GM18909 (cell line): ENCODE measurements around the gene IGFBP4.
"Not testable (repeated sequence)": the region's sequence is repeated elsewhere in the genome, so short reads cannot be mapped to it uniquely, and the experiment has no call there.

Experiments used
- ATAC-seq: cut with Tn5 transposase; IDR thresholded peaks from one replicate; pipeline ENCODE4 v1.9.1; 2021; ENCODE audit warnings: mild to moderate bottlenecking; ENCODE audit not compliant: unreplicated experiment, poor library complexity

IGFBP4 gene

DNA sequence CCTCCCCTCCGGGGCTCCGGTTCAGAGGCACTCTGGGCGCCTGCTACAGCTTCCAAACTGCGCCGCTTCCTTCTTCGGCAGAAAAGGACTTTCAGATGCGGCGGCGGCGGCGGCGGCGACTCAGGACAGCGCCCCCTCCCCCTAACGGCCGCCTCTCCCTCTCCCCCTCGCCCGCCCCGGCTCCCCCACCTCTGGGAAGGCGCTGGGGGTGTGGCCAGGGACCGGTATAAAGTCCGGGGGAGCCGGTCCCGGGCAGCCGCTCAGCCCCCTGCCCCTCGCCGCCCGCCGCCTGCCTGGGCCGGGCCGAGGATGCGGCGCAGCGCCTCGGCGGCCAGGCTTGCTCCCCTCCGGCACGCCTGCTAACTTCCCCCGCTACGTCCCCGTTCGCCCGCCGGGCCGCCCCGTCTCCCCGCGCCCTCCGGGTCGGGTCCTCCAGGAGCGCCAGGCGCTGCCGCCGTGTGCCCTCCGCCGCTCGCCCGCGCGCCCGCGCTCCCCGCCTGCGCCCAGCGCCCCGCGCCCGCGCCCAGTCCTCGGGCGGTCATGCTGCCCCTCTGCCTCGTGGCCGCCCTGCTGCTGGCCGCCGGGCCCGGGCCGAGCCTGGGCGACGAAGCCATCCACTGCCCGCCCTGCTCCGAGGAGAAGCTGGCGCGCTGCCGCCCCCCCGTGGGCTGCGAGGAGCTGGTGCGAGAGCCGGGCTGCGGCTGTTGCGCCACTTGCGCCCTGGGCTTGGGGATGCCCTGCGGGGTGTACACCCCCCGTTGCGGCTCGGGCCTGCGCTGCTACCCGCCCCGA is at the start of gene IGFBP4:
TSS of gene IGFBP4 (plus strand) at position 255 of the 792 bp plus-strand sequence. CDS start at position 541, 286 bp downstream.
- ATAC-seq = no peak

DNA sequence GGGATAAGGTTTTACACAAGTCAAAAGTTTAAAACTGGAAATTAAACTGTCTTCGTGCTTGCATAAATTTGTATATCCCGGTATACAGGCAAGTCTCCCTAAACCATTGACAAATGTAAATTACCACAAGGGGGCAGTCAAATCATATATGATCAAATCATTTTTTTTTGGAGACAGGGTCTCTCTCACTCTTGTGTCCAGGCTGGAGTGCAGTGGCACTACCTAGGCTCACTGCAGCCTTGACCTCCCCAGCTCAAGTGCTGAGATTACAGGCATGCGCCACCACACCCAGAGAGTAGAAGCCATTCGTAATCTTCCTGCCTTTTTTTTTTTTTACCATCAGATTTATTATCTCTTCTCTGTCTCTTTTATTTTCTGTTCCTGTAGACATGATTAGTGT is 44.1 kb upstream of the IGFBP4 start:
- ATAC-seq = no peak

DNA sequence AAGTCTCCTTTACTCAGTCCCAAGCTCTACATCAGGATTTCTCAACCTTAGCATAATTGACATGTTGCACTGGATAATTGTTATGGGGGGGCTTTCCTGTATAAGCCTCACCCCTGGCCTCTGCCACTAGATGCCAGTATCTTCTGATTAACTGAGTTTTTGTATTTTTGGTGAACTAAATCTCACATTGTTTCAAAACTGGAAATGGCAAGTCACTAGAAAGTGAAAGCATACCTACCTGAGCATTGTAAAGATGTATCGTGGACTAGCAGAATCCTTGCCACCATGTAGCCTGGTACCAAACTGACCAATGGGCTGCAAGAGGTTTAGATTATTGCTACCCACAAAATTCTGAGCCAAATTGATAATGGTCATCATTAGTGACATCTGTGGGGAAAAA is 40.6 kb upstream of the IGFBP4 start:
- no peak for ATAC-seq

DNA sequence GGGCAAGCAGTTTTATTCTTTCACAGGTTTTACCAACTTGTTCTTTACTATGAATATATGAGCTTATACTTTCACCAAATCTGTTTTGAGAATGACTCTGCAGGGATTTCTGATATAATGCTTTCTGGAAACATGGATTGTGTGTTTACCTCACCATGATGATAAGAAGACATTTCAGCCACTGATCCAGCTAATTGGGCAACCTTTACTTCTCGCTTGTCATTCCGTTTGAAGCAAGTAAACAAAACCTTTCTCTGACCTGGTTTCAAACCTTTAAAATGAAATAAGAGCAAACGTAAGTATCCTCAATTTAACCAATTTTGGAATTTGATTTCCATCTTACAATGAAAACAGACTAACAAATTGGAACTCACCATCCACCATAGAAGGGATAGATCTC is 39.2 kb upstream of the IGFBP4 start:
- no peak for ATAC-seq

DNA sequence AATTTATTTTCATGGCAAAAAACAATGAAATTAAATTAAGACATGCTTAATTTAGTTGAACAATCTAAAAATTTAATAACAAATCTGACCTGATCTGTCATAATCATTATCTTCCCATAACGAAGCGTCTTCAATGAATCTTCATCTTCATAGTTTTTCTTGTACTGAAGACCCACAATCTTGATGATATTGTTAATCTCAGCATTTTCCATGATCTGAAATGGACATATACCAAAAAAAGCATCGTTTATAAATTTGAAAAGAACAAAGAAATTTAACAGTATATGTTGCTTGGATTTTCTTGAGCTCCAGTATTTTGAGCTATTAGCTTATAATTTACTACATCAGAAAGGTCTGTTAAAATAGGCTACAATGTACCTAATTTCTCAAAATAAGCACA is 35.8 kb upstream of the IGFBP4 start:
- no peak for ATAC-seq

DNA sequence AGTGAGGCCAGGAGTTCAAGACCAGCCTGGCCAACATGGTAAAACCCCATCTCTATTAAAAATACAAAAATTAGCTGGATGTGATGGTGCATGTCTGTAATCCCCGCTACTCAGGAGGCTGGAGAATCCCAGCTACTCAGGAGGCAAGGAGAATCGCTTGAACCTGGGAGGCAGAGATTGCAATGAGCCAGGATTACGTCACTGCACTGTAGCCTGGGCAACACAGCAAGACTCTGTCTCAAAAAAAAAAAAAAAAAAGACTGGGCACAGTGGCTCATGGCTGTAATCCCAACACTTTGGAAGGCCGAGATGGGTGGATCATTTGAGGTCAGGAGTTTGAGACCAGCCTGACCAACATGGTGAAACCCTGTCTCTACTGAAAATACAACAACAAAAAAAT is 33.7 kb upstream of the IGFBP4 start:
- ATAC-seq = not testable (repeated sequence)

DNA sequence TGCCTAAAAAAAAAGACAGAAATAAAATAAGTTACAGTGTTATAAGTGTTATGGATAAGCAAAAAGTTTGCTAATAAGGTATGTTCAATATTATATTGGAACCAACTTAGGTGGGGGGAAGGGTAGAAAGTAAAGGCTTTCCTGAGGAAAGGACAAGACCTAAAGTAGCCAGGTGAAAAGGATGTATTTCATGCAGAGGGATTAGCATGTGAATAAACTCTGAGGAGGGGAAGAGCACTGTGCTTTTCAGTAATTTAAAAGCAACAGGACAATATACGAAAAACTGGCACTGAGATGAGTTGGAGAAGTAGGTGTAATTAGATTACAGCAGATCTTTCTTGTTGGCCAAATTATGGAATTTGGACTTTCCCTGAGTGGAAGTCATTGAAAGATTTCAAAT is 33.2 kb upstream of the IGFBP4 start:
- ATAC-seq = no peak

DNA sequence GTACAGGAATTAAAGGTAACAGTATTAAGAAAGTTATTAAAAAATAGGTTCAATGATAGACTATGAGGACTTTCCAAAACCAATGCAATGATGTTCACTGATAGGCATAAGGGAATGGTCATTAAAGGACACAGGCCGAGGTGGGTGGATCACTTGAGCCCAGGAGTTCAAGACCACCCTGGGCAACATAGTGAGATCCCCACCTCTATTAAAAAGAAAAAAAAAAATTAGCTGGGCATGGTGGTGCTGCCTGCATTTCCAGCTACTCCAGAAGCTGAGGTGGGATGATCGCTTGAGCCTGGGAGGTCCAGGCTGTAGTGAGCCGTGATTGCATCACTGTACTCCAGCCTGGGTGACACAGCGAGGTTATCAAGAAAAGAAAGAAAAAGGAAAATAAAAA is 31.4 kb upstream of the IGFBP4 start:
- no peak for ATAC-seq

DNA sequence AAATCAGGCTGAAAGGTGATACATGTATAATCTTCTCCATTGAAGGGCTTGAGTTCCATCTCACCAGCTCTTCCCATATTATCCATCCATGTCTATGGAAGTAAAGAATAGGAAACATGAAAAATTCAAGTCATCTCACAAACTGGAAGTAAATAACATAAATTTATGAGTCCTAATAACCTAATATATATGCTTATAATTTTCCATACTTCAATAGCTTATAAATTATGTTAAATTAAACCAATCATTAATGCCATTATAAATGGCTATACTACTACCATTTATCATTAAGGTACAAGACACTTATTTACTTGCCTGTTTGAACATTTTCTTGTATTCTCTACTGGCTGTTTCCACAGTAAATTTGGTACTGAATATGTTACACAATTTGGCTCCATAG is 30.4 kb upstream of the IGFBP4 start:
- ATAC-seq = no peak

DNA sequence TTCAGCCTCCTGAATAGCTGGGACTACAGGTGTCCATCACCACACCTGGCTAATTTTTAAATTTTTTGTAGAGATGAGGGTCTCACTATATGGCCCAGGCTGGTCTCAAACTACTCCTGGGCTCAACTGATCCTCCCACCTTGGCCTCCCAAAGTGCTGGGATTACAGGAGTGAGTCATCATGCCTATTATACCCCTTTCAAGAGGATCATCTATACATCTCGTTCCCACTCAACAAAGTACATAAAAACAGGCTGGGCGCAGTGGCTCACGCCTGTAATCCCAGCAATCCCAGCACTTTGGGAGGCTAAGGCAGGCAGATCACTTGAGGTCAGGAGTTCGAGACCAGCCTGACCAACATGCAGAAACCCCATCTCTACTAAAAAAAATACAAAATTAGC is 28.9 kb upstream of the IGFBP4 start:
- not testable (repeated sequence) for ATAC-seq

DNA sequence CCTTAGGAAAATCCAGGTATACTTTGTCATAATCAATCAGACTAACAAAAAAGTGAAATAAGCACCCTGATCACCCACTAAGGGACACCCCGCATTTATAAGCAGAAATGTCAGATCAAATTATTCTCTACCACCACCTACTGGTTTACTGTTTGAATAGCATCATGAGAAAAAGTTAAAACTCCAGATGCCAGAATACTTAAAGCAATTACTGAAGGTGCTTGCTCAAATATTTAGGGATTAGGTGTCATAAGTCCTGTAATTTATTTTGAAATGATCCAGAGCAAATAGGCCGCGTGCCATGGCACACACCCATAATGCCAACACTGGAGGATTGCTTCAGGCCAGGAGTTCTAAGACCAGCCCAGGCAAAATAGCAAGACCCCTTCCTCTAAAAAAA is 27.9 kb upstream of the IGFBP4 start:
- no peak for ATAC-seq

DNA sequence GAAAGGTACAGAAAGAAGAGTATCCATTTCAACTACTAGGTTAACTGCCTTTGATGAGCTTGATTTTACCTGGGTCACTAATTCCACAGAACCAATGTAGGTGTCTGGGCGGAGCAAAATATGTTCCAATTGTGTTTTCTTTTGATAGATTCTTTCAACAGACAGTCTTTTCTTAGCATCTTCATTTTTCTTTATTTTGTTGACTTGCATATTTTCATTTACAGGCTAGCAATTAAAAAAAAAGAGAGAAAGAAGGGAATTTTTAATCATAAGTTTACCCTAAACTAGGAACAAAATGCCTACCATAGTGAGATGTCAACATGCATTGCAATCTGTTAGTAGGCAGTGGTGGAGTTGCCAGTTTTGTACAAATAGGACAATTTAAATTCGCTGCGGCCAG is 26.6 kb upstream of the IGFBP4 start:
- ATAC-seq = no peak

DNA sequence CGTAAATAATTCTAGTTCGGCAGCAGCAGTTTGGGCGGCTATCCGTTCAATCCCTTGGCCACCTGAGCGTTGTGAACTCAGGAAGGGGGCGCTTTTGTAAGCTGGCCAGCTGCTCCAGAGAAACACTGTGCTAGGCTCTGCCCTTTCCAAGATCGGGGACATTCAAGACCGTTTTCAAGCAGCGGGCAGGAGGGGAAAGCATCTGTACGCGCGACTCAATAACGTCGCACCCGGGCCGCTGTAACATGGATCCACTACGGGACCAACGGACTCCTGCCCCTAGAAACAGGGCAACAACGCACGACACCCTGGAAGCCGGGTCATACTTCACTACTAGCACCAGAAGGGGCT is 26.0 kb upstream of the IGFBP4 start:
- ATAC-seq = peak; percentile 15

DNA sequence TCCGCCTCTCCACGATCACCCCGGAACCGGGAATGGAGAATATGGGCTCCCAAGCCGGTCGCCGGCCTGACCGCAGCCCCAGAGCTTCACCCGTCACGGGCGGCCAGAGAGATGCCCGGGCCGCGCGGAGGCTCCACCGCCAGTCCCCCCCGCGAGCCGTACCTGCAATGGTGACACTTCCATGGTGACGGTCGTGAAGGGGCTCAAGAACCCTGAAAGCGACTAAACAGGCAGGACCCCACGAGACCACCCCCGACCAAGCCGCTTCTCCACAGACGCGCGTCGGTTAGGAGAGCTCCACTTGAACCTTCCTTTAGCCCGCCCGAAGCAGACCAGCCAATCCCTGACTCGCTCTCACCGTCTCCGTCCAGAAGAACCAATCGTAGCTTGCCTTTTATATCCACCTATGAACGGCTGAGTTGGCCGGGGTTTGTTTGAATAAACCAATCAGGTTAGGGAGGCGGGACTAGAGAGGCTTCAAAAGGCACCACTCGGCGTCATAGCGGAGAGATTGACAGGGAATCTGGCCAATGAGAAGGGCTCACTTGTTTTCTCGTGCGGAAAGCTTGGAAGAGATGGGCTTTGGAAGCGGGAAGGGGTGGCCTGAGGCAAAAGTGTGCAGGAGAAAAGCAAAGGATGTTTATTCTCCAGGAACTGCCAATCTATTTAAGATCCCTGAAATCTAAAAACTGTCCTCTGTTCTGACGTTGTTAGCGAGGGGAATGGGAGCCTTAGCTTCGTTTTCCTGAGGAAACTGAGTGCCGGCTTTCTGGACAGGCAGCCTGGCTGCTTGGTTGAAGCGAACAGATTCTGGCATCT is 25.4 kb upstream of the IGFBP4 start, which contains the start of gene TOP2A:
TSS of gene TOP2A (minus strand) at position 288 of the 819 bp plus-strand sequence. CDS start at position 183, 105 bp downstream.
- ATAC-seq = peak; percentile 94

DNA sequence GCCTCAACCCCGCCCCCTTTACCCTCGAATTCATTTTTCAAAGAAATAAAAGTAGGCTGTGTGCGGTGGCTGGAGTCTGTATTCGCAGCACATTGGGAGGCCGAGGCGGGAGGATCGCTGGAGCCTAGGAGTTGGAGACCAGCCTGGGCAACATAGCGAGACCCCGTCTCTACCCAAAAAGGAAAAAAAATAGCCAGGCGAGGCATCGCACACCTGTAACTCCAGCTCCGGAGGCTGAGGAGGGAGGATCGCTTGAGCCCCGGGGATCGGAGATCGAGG is 24.9 kb upstream of the IGFBP4 start:
- ATAC-seq = no peak

DNA sequence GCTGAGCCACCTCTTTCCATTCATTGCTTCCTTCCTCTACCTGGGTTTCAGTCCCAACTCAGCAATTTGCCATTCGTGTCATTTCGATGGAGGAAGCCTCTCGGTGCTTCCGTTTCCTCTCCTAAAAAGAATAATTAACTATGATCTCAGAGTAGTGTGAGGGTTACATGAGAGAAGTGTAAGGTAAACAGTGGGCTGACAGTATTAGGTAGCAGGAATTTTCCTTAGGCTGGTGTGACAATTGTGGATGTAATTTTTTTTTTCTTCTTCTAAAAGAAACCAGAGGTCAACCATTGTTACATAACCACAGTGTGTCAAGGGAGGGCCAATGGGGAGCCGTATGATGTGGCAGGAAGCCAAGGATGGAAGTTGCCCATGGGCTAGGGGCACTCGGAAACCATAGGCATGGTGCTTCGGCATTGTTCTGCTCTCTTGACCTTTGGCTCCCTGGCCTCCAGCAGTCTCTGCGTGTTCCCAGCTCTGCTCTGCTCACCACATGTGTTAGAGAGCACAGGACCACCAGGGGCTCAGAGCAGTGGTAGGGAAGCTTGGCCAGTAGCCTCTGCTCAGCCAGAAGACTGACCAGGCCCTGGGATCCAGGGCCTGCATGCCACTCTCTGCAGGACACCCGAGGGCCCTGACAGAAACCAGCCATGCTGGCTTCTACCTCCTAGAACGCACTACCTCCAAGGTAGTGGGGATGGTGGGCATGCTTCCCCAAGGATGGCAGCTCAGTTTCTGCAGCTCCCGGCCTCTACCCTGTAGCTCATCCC is 23.5 kb upstream of the IGFBP4 start:
- no peak for ATAC-seq

DNA sequence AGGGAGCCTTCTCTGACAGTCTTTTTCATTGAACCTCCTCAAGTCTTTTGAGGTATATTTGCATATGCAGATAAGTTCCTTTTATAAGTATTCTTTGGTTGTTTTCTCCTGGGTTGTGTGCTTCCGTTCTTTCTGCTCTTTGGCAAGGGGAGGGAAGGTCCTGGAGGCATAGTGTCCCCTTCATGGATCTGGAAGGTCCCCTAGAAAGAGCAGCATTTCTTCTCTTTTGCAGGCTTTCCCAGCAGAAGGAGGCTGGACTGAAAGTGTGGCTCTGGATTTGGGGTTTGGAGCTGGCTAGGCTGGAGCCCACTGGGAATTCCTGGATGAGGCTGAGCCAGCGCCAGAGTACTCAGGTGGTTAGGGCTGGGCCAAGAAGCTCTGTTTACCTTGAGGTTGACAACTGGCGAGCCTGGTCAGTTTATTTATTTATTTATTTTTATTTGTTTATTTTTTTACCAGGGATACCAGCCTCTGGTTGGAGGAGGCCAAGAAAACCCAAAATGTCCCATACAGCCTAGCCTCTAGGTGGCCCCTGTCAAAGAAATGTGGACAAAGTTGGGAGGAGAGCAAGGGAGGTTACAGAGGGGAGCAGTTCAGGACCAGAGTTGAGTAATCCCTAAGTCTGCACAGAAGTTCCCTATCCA is 20.1 kb upstream of the IGFBP4 start:
- ATAC-seq = no peak

DNA sequence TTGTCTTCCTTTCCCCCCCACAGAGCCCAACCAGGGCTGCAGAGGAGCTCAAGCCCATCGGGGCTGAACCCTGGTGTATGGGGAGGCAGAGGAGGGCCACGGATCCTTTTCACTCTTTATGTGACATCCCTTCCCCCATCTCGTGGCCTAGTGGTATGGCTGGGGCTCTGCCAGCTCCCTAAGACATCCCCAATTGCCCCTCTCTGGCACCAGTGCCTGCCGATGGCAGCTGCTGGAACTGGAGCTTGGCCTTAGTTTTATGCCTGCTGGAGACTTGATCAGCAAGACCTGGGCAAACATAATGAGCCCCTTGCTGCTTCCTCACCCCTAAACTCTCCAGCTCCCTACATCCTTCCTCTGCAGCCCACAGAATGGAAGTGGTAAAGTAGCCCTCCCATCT is 17.5 kb upstream of the IGFBP4 start:
- ATAC-seq = no peak

DNA sequence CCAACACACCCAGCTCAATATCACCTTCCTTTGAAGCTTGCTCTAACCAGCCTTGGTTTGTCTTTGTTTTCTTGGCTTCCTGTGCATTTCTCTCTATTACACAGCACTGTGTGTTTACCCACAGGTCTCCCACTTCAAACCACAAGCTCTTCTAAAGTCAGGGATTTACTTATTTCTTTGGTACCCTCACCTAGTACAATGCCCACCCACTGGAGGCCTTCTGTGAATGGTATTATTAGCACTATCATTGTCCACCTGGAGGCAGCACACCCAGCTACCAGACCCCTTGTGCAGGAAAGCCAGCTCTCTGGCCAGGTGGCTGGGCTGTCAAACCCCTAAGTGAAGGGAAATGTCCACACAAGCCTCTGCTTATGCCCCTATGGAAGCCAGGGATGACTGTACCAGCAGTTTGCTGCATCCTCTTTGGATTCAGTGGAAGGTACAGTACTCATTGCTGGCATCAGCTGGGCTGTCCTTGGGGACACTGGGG is 16.2 kb upstream of the IGFBP4 start:
- no peak for ATAC-seq
